Occipital lobe (tissue), 2 donors: ENCODE data around the gene ACP7. TPM values are rescaled to one million over a fixed set of nuclear protein-coding genes. Genes with fewer than 3 reads are reported as not detected.

Experiments
- DNase-seq: peaks from one replicate; lab custom pipeline; 2025; lab: John Stamatoyannopoulos, UW
- total RNA-seq: library from RNA; depleted of rRNA; stranded (reverse); fragments of >200 nt; gene quantifications from one replicate; pipeline ENCODE4 v1.2.3, GENCODE V29; 2014

ACP7 gene
- total RNA-seq, 1 donor from 2014 or later = not detected

DNA sequence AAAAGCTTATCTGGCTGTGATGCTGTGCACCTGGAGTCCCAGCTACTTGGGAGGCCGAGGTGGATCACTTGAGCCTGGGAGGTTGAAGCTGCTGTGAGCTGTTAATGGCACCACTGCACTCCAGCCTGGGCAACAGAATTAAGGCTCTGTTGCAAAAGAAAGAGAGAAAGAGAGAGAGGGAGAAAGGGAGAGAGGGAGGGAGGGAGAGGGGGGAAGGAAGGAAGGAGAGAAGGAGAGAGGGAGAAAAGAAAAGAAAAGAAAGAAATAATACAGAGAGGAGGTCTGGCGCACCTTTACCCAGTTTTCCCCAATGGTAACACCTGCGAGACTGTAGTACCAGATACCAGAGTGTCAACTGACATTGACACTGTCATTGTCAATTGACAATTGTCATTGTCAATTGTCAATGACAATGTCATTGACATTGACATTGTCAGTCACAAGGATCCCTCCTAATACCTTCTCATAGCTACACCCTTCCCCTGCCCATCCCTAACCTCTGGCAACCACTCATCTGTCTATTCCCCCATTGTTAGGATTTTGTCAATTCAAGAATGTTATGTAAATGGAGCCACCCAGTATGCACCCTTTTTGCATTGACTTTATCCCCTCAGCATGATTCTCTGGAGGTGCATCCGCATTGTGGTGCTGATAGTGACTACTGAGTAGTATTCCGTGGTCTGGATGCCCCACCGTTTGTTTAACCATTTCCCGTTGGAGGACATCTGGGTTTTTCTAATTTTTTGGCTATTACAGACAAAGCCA lies 62.7 kb downstream of the ACP7 start:
- DNase-seq = no peak

GRCh38 chr19:39147480-39147879 lies 63.3 kb downstream of the ACP7 start:
- no peak for DNase-seq

DNA sequence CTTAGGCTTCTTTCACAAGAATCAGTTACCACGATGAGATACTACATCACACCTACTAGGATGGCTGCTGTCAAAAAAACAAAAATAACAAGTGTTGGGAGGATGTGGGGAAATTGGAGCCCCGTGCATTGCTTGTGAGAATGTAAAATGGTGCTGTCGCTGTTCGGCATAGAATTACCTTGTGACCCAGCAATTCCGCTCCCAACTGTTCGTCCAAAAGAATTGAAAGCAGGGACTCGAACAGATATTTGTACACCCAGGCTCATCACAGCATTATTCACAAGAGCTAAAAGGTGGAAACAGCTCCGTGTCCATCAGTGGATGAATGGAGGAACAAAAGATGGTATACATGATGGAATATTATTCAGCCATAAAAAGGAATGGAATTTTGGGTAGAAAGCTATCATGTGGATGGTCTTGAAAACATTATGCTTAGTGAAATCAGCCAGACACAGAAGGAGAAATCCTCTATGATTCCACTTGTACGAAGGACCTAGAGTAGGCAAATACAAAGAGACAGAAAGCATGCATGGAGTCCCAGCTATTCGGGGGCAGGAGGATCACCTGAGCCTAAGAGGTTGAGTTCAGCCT lies 64.9 kb downstream of the ACP7 start:
- no peak for DNase-seq

- no peak for DNase-seq
Measured at GRCh38 chr19:39150235-39150634, 66.1 kb downstream of the ACP7 start.

DNA sequence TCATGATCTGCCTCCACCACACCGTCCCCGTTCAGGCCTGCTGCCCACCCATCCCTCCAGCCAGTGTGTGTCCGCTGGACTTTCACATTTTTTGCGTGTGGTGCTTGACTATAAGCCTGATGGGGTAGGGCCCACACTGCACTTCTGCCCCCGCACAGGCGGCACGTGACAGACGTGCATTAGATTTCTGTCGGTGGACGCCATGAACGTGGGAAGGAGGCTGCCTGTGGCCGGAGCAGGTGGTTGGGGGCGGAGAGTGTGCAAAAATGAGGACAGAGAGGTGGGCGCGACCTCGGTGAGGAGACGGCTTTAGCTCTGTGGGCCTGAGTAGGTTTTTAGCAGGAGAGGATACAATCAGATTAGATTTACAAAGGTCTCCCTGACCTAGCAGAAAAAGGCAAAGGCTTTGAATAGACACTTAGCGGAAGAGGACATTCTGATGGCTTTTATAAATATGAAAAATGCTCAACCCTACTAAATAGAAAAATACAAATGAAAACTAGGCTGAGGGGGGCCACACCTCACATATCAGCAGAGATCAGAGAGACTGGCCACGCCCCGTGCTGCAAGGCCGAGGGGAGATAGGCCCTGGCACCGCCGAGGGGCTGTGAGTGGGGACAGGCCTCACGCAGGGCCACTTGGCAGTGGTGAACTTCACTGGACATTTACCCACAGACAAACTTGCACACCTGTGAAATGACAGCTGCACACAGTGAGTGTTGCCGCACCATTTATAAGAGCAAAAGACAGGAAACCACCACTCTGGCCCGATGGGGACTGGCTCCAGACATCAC lies 66.8 kb downstream of the ACP7 start:
- DNase-seq = no peak

DNA sequence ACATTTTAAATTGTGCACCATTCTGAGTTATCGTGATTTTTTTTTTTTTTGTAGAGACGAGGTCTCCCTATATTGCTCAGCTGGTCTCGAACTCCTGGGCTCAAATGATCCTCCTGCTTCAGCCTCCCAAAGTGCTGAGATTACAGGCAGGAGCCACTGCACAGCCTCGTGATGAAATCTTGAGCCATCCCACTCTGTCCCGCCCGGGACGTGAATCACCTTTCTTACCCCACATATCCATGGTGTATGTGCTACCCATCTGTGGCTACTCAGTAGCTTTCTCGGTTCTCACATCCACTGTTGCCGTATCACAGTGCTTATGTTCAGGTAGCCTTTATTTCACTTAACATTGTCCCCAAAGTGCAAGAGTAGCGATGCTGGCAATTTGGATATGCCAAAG lies 67.9 kb downstream of the ACP7 start:
- DNase-seq = no peak

DNA sequence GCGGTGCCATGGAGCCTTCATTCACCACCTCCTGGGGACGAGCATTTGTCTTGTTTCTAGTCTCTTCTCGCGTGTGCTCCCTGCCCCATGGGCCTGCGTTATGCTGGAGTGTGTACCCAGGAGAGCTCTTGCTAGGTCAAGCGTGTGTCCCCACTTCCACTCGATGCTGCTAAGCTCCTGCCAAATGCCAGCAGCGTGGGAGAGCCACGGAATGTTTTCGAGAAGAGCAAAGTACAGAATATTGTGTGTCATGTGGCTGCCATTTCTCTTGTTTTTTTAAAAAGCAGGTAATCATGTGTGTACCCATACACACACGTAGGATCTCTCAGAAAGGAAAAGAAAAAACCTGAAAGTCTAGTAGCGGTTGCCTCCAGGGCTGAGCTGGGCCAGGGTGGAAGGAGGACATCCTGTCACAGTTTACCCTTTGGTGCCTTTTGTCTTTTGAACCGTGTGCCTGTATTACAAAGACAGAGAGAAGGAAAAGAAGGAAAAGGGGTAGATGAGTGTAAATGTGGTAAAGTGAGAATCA lies 70.0 kb downstream of the ACP7 start:
- no peak for DNase-seq

DNA sequence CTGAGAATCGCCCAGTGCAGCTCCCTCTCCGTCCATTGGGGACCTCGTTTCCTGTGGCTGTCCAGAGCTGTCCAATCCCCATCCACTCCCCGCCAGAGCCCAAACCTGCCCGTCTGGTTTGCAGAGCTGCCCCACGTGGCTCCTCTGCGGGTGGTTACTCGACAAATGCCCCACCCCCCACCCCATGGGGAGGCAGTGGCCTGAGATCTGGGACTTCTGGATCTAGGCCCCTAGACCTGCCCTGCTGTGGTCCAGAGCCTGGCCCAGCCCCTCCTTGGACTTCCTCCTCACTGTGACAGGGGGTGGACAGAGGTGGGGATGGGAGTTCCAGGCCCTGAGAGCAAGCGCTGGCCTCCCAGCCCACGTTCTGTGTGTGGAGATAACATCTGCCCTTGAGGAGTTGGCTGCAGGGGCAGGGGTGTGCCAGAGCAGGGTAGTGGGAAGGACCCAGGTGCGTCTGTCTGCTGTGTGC lies 70.5 kb downstream of the ACP7 start:
- DNase-seq = no peak

- no peak for DNase-seq
Measured at GRCh38 chr19:39155114-39155700, 71.0 kb downstream of the ACP7 start.

- DNase-seq = no peak
Measured at GRCh38 chr19:39155741-39156140, 71.6 kb downstream of the ACP7 start.

- DNase-seq = no peak
Measured at GRCh38 chr19:39156326-39157230, 72.4 kb downstream of the ACP7 start.

- DNase-seq = no peak
Measured at GRCh38 chr19:39157275-39157996, 73.3 kb downstream of the ACP7 start.

GRCh38 chr19:39157997-39158389 lies 73.8 kb downstream of the ACP7 start:
- DNase-seq = no peak

GRCh38 chr19:39158646-39159260 lies 74.6 kb downstream of the ACP7 start:
- DNase-seq = no peak

DNA sequence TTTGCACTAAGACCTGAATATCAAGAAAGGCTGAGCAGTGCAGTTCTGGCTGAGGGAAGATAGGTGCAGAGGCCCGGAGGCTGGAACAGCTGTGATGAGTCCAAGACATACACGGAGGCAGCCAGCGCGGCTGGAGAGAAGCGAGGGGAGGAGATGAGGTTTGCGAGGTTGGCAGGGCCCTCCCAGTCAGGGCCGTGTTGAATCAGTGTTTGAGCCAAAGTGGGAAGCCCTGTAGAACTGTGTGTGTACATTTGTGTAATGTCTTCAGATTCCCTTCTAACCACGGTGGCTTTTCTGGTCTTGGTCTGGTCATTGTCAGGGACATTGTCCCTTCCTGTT lies 76.3 kb downstream of the ACP7 start:
- DNase-seq = no peak
